LNCAP (cell line): ENCODE measurements around the gene CEACAM18.

Experiments
- TF ChIP-seq, protein P1 (sequence below): fragments of 450-650 bp; IDR thresholded peaks from 2 replicates; pipeline ENCODE4 v1.5.1; 2017; ENCODE audit warnings: mild to moderate bottlenecking

Gene CEACAM18

DNA sequence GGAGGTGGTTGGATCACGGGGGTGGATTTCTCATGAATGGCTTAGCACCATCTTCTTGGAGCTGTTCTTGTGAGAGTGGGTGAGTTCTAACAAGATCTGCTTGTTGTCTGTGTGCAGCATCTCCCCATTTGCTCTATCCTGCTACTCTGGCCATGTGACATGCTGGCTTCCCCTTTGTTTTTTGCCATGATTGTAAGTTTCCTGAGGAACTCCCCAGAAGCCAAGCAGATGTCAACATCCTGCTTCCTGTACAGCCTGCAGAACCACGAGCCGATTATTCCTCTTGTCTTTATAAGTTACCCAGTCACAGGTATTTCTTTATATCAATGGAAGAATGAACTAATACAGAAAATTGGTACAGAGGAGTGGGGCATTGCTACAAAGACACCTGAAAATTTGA, 25.6 kb downstream of the CEACAM18 start:
- TF ChIP-seq, protein P1, sequence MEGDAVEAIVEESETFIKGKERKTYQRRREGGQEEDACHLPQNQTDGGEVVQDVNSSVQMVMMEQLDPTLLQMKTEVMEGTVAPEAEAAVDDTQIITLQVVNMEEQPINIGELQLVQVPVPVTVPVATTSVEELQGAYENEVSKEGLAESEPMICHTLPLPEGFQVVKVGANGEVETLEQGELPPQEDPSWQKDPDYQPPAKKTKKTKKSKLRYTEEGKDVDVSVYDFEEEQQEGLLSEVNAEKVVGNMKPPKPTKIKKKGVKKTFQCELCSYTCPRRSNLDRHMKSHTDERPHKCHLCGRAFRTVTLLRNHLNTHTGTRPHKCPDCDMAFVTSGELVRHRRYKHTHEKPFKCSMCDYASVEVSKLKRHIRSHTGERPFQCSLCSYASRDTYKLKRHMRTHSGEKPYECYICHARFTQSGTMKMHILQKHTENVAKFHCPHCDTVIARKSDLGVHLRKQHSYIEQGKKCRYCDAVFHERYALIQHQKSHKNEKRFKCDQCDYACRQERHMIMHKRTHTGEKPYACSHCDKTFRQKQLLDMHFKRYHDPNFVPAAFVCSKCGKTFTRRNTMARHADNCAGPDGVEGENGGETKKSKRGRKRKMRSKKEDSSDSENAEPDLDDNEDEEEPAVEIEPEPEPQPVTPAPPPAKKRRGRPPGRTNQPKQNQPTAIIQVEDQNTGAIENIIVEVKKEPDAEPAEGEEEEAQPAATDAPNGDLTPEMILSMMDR, result no peak

DNA sequence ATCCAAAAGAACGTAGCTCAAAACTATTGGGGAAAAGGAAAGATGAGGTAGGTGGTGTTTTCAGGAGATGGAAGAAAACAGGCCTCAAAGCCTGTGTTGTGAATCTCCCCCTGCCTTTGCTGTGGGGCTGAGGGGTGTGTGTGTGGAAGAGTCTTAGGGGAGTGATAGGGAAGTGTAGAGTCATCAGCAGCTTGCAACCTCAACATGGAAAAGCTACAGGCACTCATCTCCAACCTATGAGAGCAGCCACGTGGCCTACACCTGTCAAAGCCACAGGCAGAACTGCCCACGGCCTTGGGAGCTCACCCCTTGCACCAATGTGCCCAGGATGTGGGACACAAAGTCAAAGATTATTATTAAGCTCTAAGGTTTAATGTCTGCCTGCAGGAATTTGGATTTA, 27.6 kb downstream of the CEACAM18 start:
- TF ChIP-seq, protein P1, result no peak

DNA sequence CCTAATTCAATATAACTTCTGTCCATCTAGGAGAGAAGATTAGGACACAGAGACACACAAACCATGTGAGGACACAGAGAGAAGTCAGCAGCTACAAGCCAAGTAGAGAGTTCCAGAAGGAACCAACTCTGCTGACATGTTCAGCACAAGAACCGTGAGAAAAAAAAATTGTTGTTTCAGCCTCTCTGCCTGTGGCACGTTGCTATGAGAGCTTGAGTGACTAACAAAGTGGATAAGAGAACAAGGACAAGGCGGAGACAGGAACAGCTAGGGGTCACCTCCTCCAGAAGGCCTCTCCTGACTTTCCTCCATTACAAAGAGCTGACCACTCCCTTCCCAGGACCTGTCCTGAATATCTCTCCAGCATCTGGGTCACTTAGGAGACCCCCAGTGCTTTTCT, 28.9 kb downstream of the CEACAM18 start:
- TF ChIP-seq, protein P1, result no peak

DNA sequence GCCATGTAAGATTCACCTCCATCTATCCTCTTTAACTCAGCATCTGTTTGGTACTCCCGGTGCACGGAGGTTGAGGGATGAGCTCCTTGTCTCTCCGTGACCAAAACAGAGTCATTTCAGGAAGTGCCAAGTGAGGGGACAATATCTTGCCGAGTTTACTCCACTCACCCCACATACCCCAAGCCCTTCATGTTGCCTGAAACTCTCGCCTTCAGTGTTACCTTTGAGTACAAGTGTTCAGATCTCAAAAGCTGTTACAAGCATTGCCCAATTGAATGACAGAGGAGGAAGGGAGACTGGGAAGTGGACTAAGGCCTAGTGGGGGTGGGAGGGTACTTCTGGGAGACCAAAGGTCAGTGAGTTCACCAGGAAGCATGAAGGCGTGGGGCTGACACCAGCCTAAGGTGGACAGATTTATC, 29.3 kb downstream of the CEACAM18 start:
- TF ChIP-seq, protein P1, result no peak

DNA sequence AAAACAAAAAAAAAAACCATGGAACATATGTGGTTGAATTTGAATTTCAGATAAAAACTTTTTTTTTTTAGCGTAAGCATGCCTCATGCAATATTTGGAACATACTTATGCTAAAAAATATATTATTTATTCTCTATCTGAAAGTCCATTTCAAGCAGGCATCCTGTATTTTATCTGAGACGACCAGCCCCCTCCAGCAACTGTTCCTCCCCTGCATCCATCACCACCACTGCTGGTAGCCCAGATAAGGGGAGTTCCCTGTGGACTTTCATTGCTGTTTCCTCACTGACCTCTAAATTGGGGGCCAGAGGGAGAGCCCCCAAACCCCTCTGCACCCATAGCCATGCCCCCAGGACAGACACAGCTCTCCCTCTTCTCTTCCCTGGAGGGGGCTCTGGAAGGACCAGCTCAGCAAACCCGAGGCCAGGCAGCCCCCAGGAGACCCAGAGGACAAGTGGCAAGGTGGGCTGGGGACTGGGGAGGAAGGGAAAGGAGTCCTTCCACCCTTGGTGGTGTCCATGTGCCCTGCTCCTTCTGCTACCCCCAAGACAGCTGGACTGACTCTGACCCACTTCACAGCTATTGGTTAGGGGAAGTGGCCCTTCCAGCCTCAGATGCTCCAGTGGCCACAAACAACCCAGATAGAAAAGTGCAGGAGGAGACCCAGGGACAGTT, 29.9 kb downstream of the CEACAM18 start:
- TF ChIP-seq, protein P1, result no peak

DNA sequence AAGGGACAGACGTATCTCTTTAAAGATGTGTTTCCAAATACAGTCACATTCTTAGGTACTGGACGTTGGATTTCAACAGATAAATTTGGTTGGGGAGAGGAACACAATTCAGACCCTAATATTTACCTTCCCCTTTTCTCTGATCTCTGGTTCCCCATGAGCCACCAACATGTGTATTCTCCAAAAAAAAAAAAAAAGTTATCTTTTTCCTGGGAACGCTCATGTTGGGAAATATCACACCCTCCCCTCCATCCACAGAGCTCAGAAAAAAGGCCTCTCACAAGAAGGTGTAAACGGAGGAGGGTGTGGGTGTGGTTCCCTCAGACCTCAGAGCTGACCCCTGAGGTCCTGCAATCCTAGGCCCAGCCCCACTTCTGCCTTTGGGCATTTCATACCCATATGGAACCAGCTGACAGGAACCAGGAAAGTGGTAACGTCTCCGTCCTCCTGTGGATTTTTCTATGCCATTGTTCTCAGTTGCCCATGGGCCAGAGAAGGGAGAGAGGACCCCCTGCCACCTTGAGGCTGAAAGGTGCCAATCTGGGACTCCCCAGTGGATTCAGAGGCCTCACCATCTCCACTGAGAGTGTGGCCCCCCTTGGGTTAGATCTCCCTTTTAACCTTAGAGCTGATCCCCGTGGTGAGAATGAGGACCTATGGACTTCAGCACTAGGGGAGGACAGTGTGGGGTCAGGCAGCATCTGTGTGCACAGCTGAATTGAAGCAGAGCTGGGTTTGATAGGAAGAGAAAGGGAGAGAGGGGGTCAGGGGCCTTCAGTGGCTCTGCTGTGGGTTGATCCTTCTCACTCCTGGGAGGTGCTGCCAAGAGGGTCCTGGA, 31.7 kb downstream of the CEACAM18 start:
- TF ChIP-seq, protein P1, result no peak

DNA sequence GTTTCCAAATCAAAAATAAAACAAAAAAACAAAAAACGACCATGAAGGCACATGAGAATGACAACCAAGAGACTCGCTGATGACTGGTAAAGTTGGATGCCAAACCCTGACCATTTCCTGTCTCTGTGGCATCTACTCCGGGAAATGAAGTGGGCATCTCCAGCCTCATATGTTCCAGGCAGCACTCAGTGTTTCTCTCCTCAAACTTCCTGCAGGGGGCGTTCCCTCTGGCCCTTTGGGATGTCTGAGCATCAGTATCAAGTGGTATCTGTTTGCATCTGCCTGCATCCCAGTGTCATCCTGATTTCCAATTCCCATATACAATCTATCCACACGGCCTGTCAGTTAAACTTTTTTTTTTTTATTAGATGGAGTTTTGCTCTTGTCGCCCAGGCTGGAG, 33.0 kb downstream of the CEACAM18 start:
- TF ChIP-seq, protein P1, result 0 out of 2 replicates have a peak, but pooled peaks have one; percentile 19
